Trophoblast cell (in vitro differentiated cells and primary cell): ENCODE data around the gene TRUB1.

Source experiments
- DNase-seq, 2 donors: peaks; one replicate each; pipeline ENCODE4 v3.0.0-alpha.2; 2016
- H2AFZ ChIP-seq: 2 replicates; pipeline ENCODE4 v1.6.1; 2013; ENCODE audit warnings: low read length, moderate library complexity, mild to moderate bottlenecking; ENCODE audit not compliant: insufficient read depth, poor library complexity
- H2AK5ac ChIP-seq: 2 replicates; pipeline ENCODE4 v1.6.1; 2013; ENCODE audit warnings: mild to moderate bottlenecking, low read length
- H2BK120ac ChIP-seq: 2 replicates; pipeline ENCODE4 v1.6.1; 2013; ENCODE audit warnings: low read length, mild to moderate bottlenecking, moderate library complexity; ENCODE audit not compliant: insufficient read depth, poor library complexity
- H2BK12ac ChIP-seq: 2 replicates; pipeline ENCODE4 v1.6.1; 2013; ENCODE audit warnings: mild to moderate bottlenecking, low read length, moderate library complexity
- H2BK5ac ChIP-seq: 2 replicates; pipeline ENCODE4 v1.6.1; 2013; ENCODE audit warnings: low read length, low read depth, moderate library complexity, mild to moderate bottlenecking; ENCODE audit not compliant: poor library complexity
- H3K14ac ChIP-seq: 2 replicates; pipeline ENCODE4 v1.6.1; 2013; ENCODE audit warnings: mild to moderate bottlenecking, low read length
- H3K18ac ChIP-seq: 2 replicates; pipeline ENCODE4 v1.6.1; 2013; ENCODE audit warnings: mild to moderate bottlenecking, low read length
- H3K23ac ChIP-seq: 2 replicates; pipeline ENCODE4 v1.6.1; 2013; ENCODE audit warnings: low read length
- H3K27ac ChIP-seq: 2 replicates; pipeline ENCODE4 v1.5.1; 2013; ENCODE audit warnings: low read depth, mild to moderate bottlenecking, inconsistent platforms, low read length, moderate library complexity
- H3K27me3 ChIP-seq: 2 replicates; pipeline ENCODE4 v1.6.1; 2013; ENCODE audit warnings: inconsistent platforms, mild to moderate bottlenecking, low read length, moderate library complexity; ENCODE audit not compliant: insufficient read depth
- H3K36me3 ChIP-seq, 2 experiments: 1 replicate in 1 of 2; 2 replicates in 1 of 2; pipeline ENCODE4 v1.6.1; 2013; ENCODE audit warnings: low read length in 2 of 2, mild to moderate bottlenecking in 2 of 2, moderate library complexity in 1 of 2; ENCODE audit not compliant: insufficient read depth in 2 of 2, control insufficient read depth in 1 of 2
- H3K4ac ChIP-seq: 2 replicates; pipeline ENCODE4 v1.6.1; 2013; ENCODE audit warnings: low read depth, mild to moderate bottlenecking, low read length, moderate library complexity
- H3K4me1 ChIP-seq, 2 experiments: 1 replicate in 1 of 2; 2 replicates in 1 of 2; pipeline ENCODE4 v1.6.1; 2013; ENCODE audit warnings: low read length in 2 of 2, mild to moderate bottlenecking in 2 of 2, moderate library complexity in 1 of 2; ENCODE audit not compliant: insufficient read depth in 2 of 2, control insufficient read depth in 1 of 2
- H3K4me2 ChIP-seq: 2 replicates; pipeline ENCODE4 v1.6.1; 2013; ENCODE audit warnings: inconsistent platforms, mild to moderate bottlenecking, low read length, moderate library complexity
- H3K4me3 ChIP-seq: 2 replicates; pipeline ENCODE4 v1.5.1; 2013; ENCODE audit warnings: mild to moderate bottlenecking, low read depth, low read length, inconsistent platforms
- H3K79me1 ChIP-seq: one replicate; pipeline ENCODE4 v1.6.1; 2013; ENCODE audit warnings: low read length
- H3K79me2 ChIP-seq: 2 replicates; pipeline ENCODE4 v1.6.1; 2013; ENCODE audit warnings: low read length, mild to moderate bottlenecking; ENCODE audit not compliant: control insufficient read depth, insufficient read depth, poor library complexity
- H3K9ac ChIP-seq: 2 replicates; pipeline ENCODE4 v1.6.1; 2013; ENCODE audit warnings: mild to moderate bottlenecking, low read length
- H3K9me3 ChIP-seq: 2 replicates; pipeline ENCODE4 v1.6.1; 2013; ENCODE audit warnings: low read depth, mild to moderate bottlenecking, control low read depth, inconsistent platforms, low read length; ENCODE audit not compliant: insufficient read depth
- H4K12ac ChIP-seq: 2 replicates; pipeline ENCODE4 v1.6.1; 2013; ENCODE audit warnings: low read depth, mild to moderate bottlenecking, low read length, moderate library complexity
- H4K8ac ChIP-seq: 2 replicates; pipeline ENCODE4 v1.6.1; 2013; ENCODE audit warnings: low read depth, mild to moderate bottlenecking, low read length, moderate library complexity
- H4K91ac ChIP-seq: one replicate; pipeline ENCODE4 v1.6.1; 2013; ENCODE audit warnings: low read depth, mild to moderate bottlenecking, low read length, moderate library complexity
- WGBS: extraction: QIAGEN DNeasy Blood & Tissue Kit; methylation state at CpG from one replicate; pipeline ENCODE4 v1.1.7; 2013; ENCODE audit warnings: missing lambda C conversion rate; ENCODE audit not compliant: insufficient read length, insufficient coverage; ENCODE audit errors: extremely low coverage; 5-methylcytosine and 5-hydroxymethylcytosine counted together

The TRUB1 gene

DNA sequence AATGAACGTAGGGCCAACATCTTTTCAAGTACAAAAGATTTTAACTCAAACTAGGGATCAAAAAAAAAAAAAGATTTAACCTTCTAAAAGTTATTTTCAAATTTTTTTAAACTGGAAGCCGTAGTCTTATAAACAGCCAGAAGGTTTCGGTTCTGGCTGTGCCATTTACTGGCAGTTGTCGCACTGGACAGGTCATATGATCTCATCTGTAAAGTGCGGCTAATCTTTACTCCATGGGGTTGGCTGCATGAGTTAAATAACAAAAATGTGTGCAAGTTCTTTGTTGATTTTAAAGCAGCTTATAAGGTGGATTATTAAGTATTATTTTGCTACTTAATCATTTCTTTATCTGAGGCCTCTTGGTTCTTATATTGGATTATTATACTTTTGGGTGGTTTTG lies 36.6 kb downstream of the TRUB1 start:
- Histone ChIP-seq H3K18ac (no peak overlapping the region), H3K27ac (no peak overlapping the region), H3K9ac (no peak overlapping the region), H2AFZ (no peak overlapping the region), H3K79me2 (no peaks in the 10 kb centered on the region), H3K79me1 (no peaks in the 10 kb centered on the region), H2BK5ac (no peak overlapping the region), H3K4me1 (peaks cover 3 to 6% of the 10 kb centered on the region in 2 experiments), H3K23ac (no peak overlapping the region), H3K27me3 (no peaks in the 10 kb centered on the region), H2BK12ac (no peak overlapping the region), H4K91ac (no peak overlapping the region), H3K36me3 (peaks cover 0 to 1% of the 10 kb centered on the region in 2 experiments), H3K14ac (no peak overlapping the region), H2BK120ac (no peak overlapping the region), H4K12ac (no peak overlapping the region), H3K4me2 (no peak overlapping the region), H3K4ac (no peak overlapping the region), H3K9me3 (no peaks in the 10 kb centered on the region), H4K8ac (no peak overlapping the region), H3K4me3 (no peak overlapping the region), H2AK5ac (no peak overlapping the region)
- WGBS, result no CpG with 5 or more reads among the region's 5 CpGs
- no peak for DNase-seq

DNA sequence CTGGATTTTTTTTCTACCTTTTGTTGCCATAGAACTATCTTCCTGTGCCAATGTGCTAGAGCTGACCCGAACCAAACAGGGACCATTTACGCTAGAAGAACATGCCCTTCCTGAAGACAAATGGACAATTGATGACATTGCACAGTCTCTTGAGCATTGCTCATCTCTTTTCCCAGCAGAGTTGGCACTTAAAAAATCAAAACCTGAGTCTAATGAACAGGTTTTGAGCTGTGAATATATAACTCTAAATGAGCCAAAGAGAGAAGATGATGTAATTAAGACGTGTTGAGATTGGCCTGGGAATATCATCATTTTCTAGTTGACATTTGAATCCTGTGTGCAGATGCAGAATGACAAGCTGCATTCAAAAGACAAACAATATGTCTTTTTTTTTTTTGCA lies 37.1 kb downstream of the TRUB1 start:
- H4K8ac ChIP-seq, result no peak overlapping the region
- WGBS, result no CpG with 5 or more reads among the region's 3 CpGs
- no peak overlapping the region for H3K27ac ChIP-seq
- H2BK120ac ChIP-seq, result no peak overlapping the region
- no peak overlapping the region for H2AFZ ChIP-seq
- H3K4ac ChIP-seq, result no peak overlapping the region
- peaks cover 0 to 1% of the 10 kb centered on the region in 2 experiments for H3K36me3 ChIP-seq
- H2AK5ac ChIP-seq, result no peak overlapping the region
- no peak overlapping the region for H3K14ac ChIP-seq
- no peak overlapping the region for H3K4me2 ChIP-seq
- peaks cover 3 to 6% of the 10 kb centered on the region in 2 experiments for H3K4me1 ChIP-seq
- H2BK12ac ChIP-seq, result no peak overlapping the region
- H3K79me2 ChIP-seq, result no peaks in the 10 kb centered on the region
- no peak overlapping the region for H4K91ac ChIP-seq
- no peak overlapping the region for H3K4me3 ChIP-seq
- H2BK5ac ChIP-seq, result no peak overlapping the region
- H3K27me3 ChIP-seq, result no peaks in the 10 kb centered on the region
- DNase-seq, result no peak
- no peak overlapping the region for H3K23ac ChIP-seq
- no peaks in the 10 kb centered on the region for H3K79me1 ChIP-seq
- H3K9ac ChIP-seq, result no peak overlapping the region
- no peak overlapping the region for H3K18ac ChIP-seq
- no peaks in the 10 kb centered on the region for H3K9me3 ChIP-seq
- H4K12ac ChIP-seq, result no peak overlapping the region

DNA sequence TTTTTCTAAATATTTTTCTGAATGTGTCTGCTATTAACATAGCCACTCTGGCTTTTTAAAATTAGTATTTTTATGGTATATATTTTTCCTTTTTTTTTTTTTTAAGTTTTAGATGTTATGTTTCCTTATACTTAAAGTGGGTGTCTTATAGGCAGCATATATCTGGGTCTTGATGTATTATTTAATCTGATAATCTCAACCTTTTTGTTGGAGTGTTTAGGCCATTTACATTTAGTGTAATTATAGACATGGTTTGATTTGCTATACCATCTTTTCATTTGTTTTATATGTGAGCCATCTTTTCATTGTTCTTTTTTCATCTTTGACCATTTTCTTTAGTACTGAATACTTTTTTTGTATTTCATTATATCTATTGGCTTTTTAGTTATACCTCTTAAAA lies 45.0 kb downstream of the TRUB1 start:
- H3K79me2 ChIP-seq, result no peaks in the 10 kb centered on the region
- no peak overlapping the region for H4K8ac ChIP-seq
- H4K12ac ChIP-seq, result no peak overlapping the region
- no peaks in the 10 kb centered on the region for H3K79me1 ChIP-seq
- no peak for DNase-seq
- H3K9ac ChIP-seq, result no peak overlapping the region
- no peak overlapping the region for H2BK5ac ChIP-seq
- no peak overlapping the region for H3K4ac ChIP-seq
- H3K23ac ChIP-seq, result no peak overlapping the region
- H4K91ac ChIP-seq, result no peak overlapping the region
- no peak overlapping the region for H3K18ac ChIP-seq
- H2BK12ac ChIP-seq, result no peak overlapping the region
- peaks cover 2 to 3% of the 10 kb centered on the region in 2 experiments for H3K36me3 ChIP-seq
- H3K4me3 ChIP-seq, result no peak overlapping the region
- H3K14ac ChIP-seq, result no peak overlapping the region
- no peaks in the 10 kb centered on the region for H3K27me3 ChIP-seq
- H2AK5ac ChIP-seq, result no peak overlapping the region
- no peak overlapping the region for H2AFZ ChIP-seq
- no peak overlapping the region for H3K4me2 ChIP-seq
- H3K9me3 ChIP-seq, result peaks cover 3% of the 10 kb centered on the region
- H2BK120ac ChIP-seq, result no peak overlapping the region
- H3K4me1 ChIP-seq, result no peaks in the 10 kb centered on the region
- H3K27ac ChIP-seq, result no peak overlapping the region

DNA sequence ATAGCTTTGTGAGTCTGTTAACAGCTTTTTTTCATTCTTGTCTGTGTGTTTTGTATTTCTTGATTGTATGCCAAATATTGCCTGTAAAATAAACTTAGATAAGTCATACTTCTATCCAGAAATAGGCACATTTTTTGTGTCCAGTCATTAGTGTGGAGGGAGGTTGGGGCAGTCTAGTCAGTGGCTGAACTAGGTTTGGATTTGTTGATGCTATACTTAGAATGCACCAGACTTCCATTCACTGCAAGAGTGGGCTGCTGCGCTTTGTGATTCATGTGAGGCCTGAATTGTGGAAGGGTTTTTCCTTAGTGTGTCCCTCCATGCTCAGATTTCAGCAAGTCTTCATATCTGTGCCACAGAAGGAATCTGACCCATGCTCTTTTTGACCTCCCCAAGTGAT lies 50.0 kb downstream of the TRUB1 start:
- no peaks in the 10 kb centered on the region for H3K79me1 ChIP-seq
- no peak overlapping the region for H3K4ac ChIP-seq
- no peak overlapping the region for H2AFZ ChIP-seq
- H3K27me3 ChIP-seq, result no peaks in the 10 kb centered on the region
- H2BK5ac ChIP-seq, result no peak overlapping the region
- no peak overlapping the region for H3K23ac ChIP-seq
- H2AK5ac ChIP-seq, result no peak overlapping the region
- no peak overlapping the region for H2BK12ac ChIP-seq
- H3K4me2 ChIP-seq, result no peak overlapping the region
- no peak overlapping the region for H3K9ac ChIP-seq
- H3K36me3 ChIP-seq, result no peaks in the 10 kb centered on the region
- no peak overlapping the region for H4K12ac ChIP-seq
- H4K8ac ChIP-seq, result no peak overlapping the region
- no peak for DNase-seq
- H3K9me3 ChIP-seq, result no peaks in the 10 kb centered on the region
- peaks cover 2% of the 10 kb centered on the region for H3K79me2 ChIP-seq
- H3K4me3 ChIP-seq, result no peak overlapping the region
- WGBS, result no CpG with 5 or more reads among the region's 1 CpG
- H3K14ac ChIP-seq, result no peak overlapping the region
- no peak overlapping the region for H2BK120ac ChIP-seq
- no peak overlapping the region for H3K27ac ChIP-seq
- no peaks in the 10 kb centered on the region for H3K4me1 ChIP-seq
- no peak overlapping the region for H4K91ac ChIP-seq
- no peak overlapping the region for H3K18ac ChIP-seq
